Smooth muscle cell (in vitro differentiated cells): Measurements from ENCODE around the gene TIGAR. TPM values are rescaled to one million over a fixed set of nuclear protein-coding genes. Genes with fewer than 3 reads are reported as not detected.

Experiments used
- DNase-seq: peaks from one replicate; lab custom pipeline; 2025; ENCODE audit not compliant: unreplicated experiment; lab: John Stamatoyannopoulos, UW
- H2AFZ ChIP-seq: fragments of 200-600 bp; sonication (generic); 2 replicates; pipeline ENCODE4 v1.6.0; 2016; ENCODE audit warnings: antibody characterized with exemption, low read depth, mild to moderate bottlenecking
- H3F3A ChIP-seq: fragments of 200-600 bp; sonication (generic); 2 replicates; pipeline ENCODE4 v1.6.0; 2017; ENCODE audit warnings: antibody characterized with exemption, low read depth
- H3K27ac ChIP-seq: fragments of 200-600 bp; sonication (generic); 2 replicates; pipeline ENCODE4 v1.5.1; 2016; ENCODE audit warnings: low read depth, mild to moderate bottlenecking
- H3K27me3 ChIP-seq: fragments of 200-600 bp; sonication (generic); 2 replicates; pipeline ENCODE4 v1.6.1; 2016; ENCODE audit warnings: low read depth, mild to moderate bottlenecking
- H3K36me3 ChIP-seq: fragments of 200-600 bp; sonication (generic); 2 replicates; pipeline ENCODE4 v1.5.1; 2016; ENCODE audit warnings: low read depth
- H3K4me1 ChIP-seq: fragments of 200-600 bp; sonication (generic); 2 replicates; pipeline ENCODE4 v1.5.1; 2016; ENCODE audit warnings: low read depth
- H3K4me2 ChIP-seq: fragments of 200-600 bp; sonication (generic); 2 replicates; pipeline ENCODE4 v1.6.0; 2016; ENCODE audit warnings: mild to moderate bottlenecking
- H3K4me3 ChIP-seq: fragments of 200-600 bp; sonication (generic); 2 replicates; pipeline ENCODE4 v1.5.1; 2016; ENCODE audit warnings: mild to moderate bottlenecking
- H3K79me2 ChIP-seq: fragments of 200-600 bp; sonication (generic); 2 replicates; pipeline ENCODE4 v1.6.0; 2016; ENCODE audit warnings: low read depth, mild to moderate bottlenecking
- H3K9ac ChIP-seq: fragments of 200-600 bp; sonication (generic); 2 replicates; pipeline ENCODE4 v1.6.0; 2016; ENCODE audit warnings: low read depth
- H3K9me3 ChIP-seq: fragments of 200-600 bp; sonication (generic); replicated peaks from 2 replicates; pipeline ENCODE4 v1.5.1; 2016; ENCODE audit warnings: low read depth
- H4K20me1 ChIP-seq: fragments of 200-600 bp; sonication (generic); 2 replicates; pipeline ENCODE4 v1.6.0; 2016; ENCODE audit warnings: low read depth
- CTCF ChIP-seq: fragments of 200-600 bp; sonication (generic); IDR thresholded peaks from 2 replicates; pipeline ENCODE4 v1.5.1; 2017; ENCODE audit warnings: borderline replicate concordance, mild to moderate bottlenecking, antibody characterized with exemption; ENCODE audit not compliant: insufficient read depth, poor library complexity, severe bottlenecking
- WGBS: methylation state at CpG from one replicate; pipeline ENCODE4 v1.1.7; 2016; ENCODE audit warnings: low lambda C conversion rate; 5-methylcytosine and 5-hydroxymethylcytosine counted together
- polyA plus RNA-seq: library from polyadenylated mRNA; unstranded; fragments of >200 nt; fragmentation: Nextera tagmentation; extraction: Ambion mirVana; gene quantifications from 2 replicates; pipeline ENCODE4 v1.2.1, GENCODE V29; 2016
- total RNA-seq: library from RNA; depleted of rRNA; stranded (reverse); fragments of >200 nt; gene quantifications from 2 replicates; pipeline ENCODE4 v1.2.3, GENCODE V29; 2014

The TIGAR gene
- total and polyA plus RNA-seq, 2 experiments from 2014 or later = 21.6 to 26.1 TPM

GRCh38 chr12:4282103-4282891, 38.7 kb upstream of the TIGAR start:
- 96% methylated on average over 16 of the region's 16 CpGs for WGBS
- H3K9me3 ChIP-seq = no peaks in the 10 kb centered on the region
- H3K4me1 ChIP-seq = peaks cover 8% of the 10 kb centered on the region
- H3K36me3 ChIP-seq = peaks cover 28% of the 10 kb centered on the region
- no peaks in the 10 kb centered on the region for H3K27me3 ChIP-seq
- no peak overlapping the region for H3K9ac ChIP-seq
- H3K4me3 ChIP-seq = no peak overlapping the region
- peaks cover 100% of the 10 kb centered on the region for H4K20me1 ChIP-seq
- no peak for TF ChIP-seq CTCF
- DNase-seq = no peak
- H2AFZ ChIP-seq = no peak overlapping the region
- H3K27ac ChIP-seq = no peak overlapping the region
- no peak overlapping the region for H3K4me2 ChIP-seq
- H3F3A ChIP-seq = peaks cover 38% of the 10 kb centered on the region
- H3K79me2 ChIP-seq = peaks cover 96% of the 10 kb centered on the region

- Histone ChIP-seq H3K27me3 (no peaks in the 10 kb centered on the region), H2AFZ (no peak overlapping the region), H4K20me1 (peaks cover 100% of the 10 kb centered on the region), H3K4me3 (no peak overlapping the region), H3K79me2 (peaks cover 96% of the 10 kb centered on the region), H3F3A (peaks cover 40% of the 10 kb centered on the region), H3K27ac (no peak overlapping the region), H3K4me1 (peaks cover 8% of the 10 kb centered on the region), H3K4me2 (no peak overlapping the region), H3K36me3 (peaks cover 28% of the 10 kb centered on the region), H3K9ac (no peak overlapping the region), H3K9me3 (no peaks in the 10 kb centered on the region)
- no peak for TF ChIP-seq CTCF
- WGBS = 87% methylated on average over 12 of the region's 12 CpGs
- DNase-seq = no peak
These were observed 38.0 kb upstream of the TIGAR start for GRCh38 chr12:4282892-4283511.

- H3K4me1 ChIP-seq = peaks cover 9% of the 10 kb centered on the region
- no peak overlapping the region for H3K9ac ChIP-seq
- peaks cover 96% of the 10 kb centered on the region for H3K79me2 ChIP-seq
- 96% methylated on average over 12 of the region's 12 CpGs for WGBS
- H3K27me3 ChIP-seq = no peaks in the 10 kb centered on the region
- no peak overlapping the region for H3K4me2 ChIP-seq
- no peak overlapping the region for H3K27ac ChIP-seq
- H3K36me3 ChIP-seq = peaks cover 28% of the 10 kb centered on the region
- no peak for DNase-seq
- peaks cover 100% of the 10 kb centered on the region for H4K20me1 ChIP-seq
- peaks cover 45% of the 10 kb centered on the region for H3F3A ChIP-seq
- H3K4me3 ChIP-seq = no peak overlapping the region
- H2AFZ ChIP-seq = no peak overlapping the region
- no peak for TF ChIP-seq CTCF
- no peaks in the 10 kb centered on the region for H3K9me3 ChIP-seq
These were observed 37.3 kb upstream of the TIGAR start for GRCh38 chr12:4283512-4284255.
